Gastroesophageal sphincter (tissue), 2 donors: ENCODE data around the gene EIF4E3.

Experiments used
- POLR2A ChIP-seq, 2 donors: fragments of 450-650 bp; IDR thresholded peaks; one replicate each; pipeline ENCODE4 v1.6.1; 2017; ENCODE audit warnings: antibody characterized with exemption in 2 of 2, mild to moderate bottlenecking in 2 of 2, moderate library complexity in 1 of 2
- POLR2AphosphoS5 ChIP-seq: sonication (generic); formaldehyde crosslinking; IDR thresholded peaks from one replicate; pipeline ENCODE4 v1.6.1; 2017; ENCODE audit warnings: antibody characterized with exemption

- no peak for TF ChIP-seq POLR2A (IDR thresholded peaks at IDR 0.05)
- no peak for TF ChIP-seq POLR2AphosphoS5
Measured at GRCh38 chr3:71685686-71686085, 39.5 kb downstream of the EIF4E3 start.
